ENCODE data around the gene SMAD7.

DNA sequence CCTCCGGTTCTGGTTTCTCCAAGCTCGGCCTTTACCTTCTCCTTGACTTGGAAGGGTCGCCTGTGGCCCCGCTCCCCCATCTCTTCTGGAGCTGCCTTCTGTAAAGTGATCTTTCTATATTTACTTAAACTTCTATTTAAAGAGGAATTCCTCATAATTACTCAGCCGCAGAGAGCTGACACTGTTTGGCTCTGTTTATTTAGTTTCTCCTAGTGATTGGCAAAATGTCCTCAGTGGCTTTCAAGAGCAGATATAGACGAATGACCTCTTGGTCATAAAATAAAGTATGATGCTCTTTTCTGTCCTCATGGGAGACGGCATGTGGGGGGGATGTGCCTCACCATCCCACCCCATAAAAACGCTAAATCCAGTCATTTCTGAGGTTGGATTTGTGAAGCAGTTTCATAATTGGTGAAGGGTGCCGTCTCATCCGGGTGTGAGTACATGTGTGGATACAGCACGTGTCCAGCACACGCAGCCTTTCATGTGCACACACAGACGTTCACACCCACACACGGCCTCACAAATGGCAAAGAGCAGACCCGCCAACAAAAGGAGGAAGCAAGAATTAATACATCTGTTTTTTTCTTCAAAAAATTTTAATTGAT is 43.4 kb upstream of the SMAD7 start:
- TF ChIP-seq GATA3 (IDR thresholded peaks at IDR 0.05; ENCODE audit: low read depth, low read length) (no peak), GATA2 (IDR thresholded peaks at IDR 0.05; ENCODE audit: low read depth, low read length) (no peak)
